Esophagus muscularis mucosa (tissue), 3 donors: ENCODE measurements around the gene BSND.

Experiments used
- CTCF ChIP-seq, 3 experiments: fragments of 200-600 bp in 2 of 3; fragments of 450-650 bp in 1 of 3; sonication (generic) in 2 of 3; IDR thresholded peaks; one replicate each; pipeline ENCODE4 v1.5.1; 2017 to 2019; ENCODE audit warnings: antibody characterized with exemption in 3 of 3, mild to moderate bottlenecking in 2 of 3, moderate library complexity in 1 of 3
- POLR2AphosphoS5 ChIP-seq, 2 donors: sonication (generic); formaldehyde crosslinking; IDR thresholded peaks; one replicate each; pipeline ENCODE4 v1.6.1; 2017; ENCODE audit warnings: antibody characterized with exemption in 2 of 2

DNA sequence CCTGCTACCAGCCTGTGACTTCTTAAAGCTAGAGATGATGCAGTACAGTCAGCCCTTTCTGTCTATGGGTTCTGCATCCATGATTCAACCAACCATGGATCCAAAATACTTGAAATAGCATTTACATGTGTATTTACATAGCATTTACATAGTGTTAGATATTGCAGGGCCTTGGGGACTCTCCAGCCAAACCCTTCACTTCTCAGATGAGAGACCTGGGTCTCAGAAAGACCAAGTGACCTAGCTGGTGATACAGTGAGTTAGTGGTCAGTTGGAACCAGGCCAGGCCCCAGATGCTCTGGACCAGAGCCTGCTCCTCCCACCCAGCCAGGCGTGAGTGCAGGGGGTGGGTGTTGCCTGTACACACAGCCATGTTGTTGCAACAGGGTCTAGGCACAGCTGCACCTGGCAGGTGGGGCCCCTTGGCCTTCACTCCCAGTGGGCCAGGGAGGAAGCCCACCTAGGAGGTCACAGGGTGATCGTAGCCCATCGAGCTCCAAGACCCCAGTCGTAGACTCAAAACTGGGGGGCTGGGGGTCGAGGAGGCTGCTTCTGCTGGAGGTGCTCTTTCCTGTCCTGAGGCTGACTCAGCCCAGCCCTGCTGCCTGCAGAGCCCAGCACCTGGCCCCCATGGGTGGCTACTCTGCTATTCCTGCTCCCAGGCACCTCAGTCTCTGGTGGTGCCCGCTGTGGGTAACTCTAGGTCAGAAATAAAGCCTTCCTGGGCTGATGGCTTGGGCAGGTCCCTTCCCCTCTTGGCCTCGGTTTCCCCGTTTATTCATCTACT is 10.6 kb upstream of the BSND start:
- TF ChIP-seq POLR2AphosphoS5 (IDR thresholded peaks at IDR 0.05) (no peak), CTCF (IDR thresholded peaks at IDR 0.05) (no peak)
